ENCODE data around the gene TSPEAR. TPM values are rescaled to one million over a fixed set of nuclear protein-coding genes. Genes with fewer than 3 reads are reported as not detected.

The TSPEAR gene
- total RNA-seq, 2 donors from 2014 or later: 1.5 to 6.0 TPM

DNA sequence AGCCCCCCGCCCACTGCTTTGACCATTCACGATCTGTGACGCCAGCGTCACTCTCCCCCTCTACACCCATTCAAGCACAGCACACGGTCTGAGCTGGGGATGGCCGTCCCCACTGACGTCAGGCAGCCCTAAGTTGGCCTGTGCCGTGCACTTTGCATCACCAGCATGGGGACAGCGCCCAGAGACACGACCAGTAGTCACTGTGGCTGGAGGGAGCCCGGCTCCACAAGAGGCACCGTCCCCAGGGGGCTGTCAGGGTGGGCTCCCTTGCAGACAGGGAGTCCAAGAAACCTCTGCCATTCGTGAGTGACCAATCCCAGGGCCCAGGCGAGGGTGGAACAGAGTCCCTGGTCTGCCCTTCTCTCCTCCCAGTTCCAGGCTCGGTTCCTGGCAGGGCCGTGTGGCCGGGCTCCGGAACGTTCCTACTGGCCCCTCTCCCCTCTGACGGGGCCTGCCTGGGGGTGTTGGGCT, 97.2 kb downstream of the TSPEAR start:
- H3K27ac Mint-ChIP-seq: no peak overlapping the region
- H3K36me3 Mint-ChIP-seq (ENCODE audit: low read depth): peaks cover 2% of the 10 kb centered on the region
- TF ChIP-seq, protein P1, sequence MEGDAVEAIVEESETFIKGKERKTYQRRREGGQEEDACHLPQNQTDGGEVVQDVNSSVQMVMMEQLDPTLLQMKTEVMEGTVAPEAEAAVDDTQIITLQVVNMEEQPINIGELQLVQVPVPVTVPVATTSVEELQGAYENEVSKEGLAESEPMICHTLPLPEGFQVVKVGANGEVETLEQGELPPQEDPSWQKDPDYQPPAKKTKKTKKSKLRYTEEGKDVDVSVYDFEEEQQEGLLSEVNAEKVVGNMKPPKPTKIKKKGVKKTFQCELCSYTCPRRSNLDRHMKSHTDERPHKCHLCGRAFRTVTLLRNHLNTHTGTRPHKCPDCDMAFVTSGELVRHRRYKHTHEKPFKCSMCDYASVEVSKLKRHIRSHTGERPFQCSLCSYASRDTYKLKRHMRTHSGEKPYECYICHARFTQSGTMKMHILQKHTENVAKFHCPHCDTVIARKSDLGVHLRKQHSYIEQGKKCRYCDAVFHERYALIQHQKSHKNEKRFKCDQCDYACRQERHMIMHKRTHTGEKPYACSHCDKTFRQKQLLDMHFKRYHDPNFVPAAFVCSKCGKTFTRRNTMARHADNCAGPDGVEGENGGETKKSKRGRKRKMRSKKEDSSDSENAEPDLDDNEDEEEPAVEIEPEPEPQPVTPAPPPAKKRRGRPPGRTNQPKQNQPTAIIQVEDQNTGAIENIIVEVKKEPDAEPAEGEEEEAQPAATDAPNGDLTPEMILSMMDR (conservative IDR thresholded peaks at IDR 0.05): no peak
- DNase-seq: no peak
- Histone ChIP-seq H3K4me3 (ENCODE audit: low read length) (no peak overlapping the region), H3K4me1 (ENCODE audit: control insufficient read depth, insufficient read depth, low read length) (no peaks in the 10 kb centered on the region), H3K27ac (ENCODE audit: low read depth, low read length) (no peak overlapping the region), H3K9ac (ENCODE audit: extremely low read depth, low read length, poor library complexity, severe bottlenecking) (no peak overlapping the region), H3K36me3 (ENCODE audit: control insufficient read depth, insufficient read depth, low read length) (no peaks in the 10 kb centered on the region), H3K9me3 (ENCODE audit: control insufficient read depth, low read length) (peaks cover 27% of the 10 kb centered on the region), H3K27me3 (ENCODE audit: control insufficient read depth, insufficient read depth, low read length, poor library complexity, severe bottlenecking) (no peaks in the 10 kb centered on the region)
- H3K27me3 Mint-ChIP-seq (ENCODE audit: insufficient read depth): peaks cover 2% of the 10 kb centered on the region
- peaks cover 4% of the 10 kb centered on the region for H3K4me1 Mint-ChIP-seq
- H3K9me3 Mint-ChIP-seq: peaks cover 37% of the 10 kb centered on the region
- no peak overlapping the region for H3K4me3 Mint-ChIP-seq
- 91 to 96% methylated on average over 4 to 20 of the region's 20 CpGs for WGBS, 2 experiments (ENCODE audit: insufficient coverage in 1 of 2, insufficient read length in 1 of 2)

DNA sequence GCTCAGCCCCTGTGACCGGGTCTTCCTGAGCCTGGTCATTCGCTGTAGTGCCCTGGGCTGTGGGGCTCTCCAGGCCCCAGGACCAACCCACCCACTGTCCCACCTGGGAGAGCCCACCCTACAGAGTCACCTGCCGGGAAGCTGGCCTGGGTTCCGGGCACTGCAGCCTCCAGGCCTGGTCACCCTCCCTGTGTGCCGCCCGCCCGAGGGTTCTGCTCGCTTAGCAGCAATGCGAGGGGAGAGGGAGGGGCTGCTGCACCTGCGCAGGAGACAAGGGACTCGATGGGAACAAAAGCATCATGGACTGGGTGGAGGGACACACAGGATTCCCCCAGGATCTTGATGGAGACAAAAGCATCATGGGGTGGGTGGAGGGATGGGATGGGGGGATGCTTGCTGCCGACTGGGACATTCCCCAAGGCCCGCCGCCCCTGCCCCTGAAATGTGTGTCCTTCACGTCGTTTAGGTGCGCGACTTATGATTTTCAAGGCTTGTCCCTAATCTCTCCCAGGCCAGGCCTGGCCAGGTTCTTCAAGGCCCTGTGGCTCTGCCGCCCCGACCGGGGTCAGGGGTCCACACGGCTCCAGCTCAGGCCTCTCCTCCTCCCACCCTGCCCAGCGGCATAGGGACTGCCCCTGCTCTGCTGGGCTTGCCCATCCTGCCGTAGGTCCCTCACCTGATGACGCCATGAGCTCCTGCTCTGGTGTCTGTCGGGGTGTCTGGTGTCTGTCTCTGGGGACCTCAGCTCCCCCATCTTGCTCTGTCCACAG, 97.8 kb downstream of the TSPEAR start:
- no peak for DNase-seq
- peaks cover 4% of the 10 kb centered on the region for H3K4me1 Mint-ChIP-seq
- peaks cover 2% of the 10 kb centered on the region for H3K27me3 Mint-ChIP-seq (ENCODE audit: insufficient read depth)
- no peak overlapping the region for H3K4me3 ChIP-seq (ENCODE audit: low read length)
- H3K27ac Mint-ChIP-seq: no peak overlapping the region
- no peaks in the 10 kb centered on the region for H3K4me1 ChIP-seq (ENCODE audit: control insufficient read depth, insufficient read depth, low read length)
- no peaks in the 10 kb centered on the region for H3K27me3 ChIP-seq (ENCODE audit: control insufficient read depth, insufficient read depth, low read length, poor library complexity, severe bottlenecking)
- 95 to 96% methylated on average over 12 to 26 of the region's 26 CpGs for WGBS, 2 experiments (ENCODE audit: insufficient coverage in 1 of 2, insufficient read length in 1 of 2)
- H3K9ac ChIP-seq (ENCODE audit: extremely low read depth, low read length, poor library complexity, severe bottlenecking): no peak overlapping the region
- no peaks in the 10 kb centered on the region for H3K36me3 ChIP-seq (ENCODE audit: control insufficient read depth, insufficient read depth, low read length)
- peaks cover 2% of the 10 kb centered on the region for H3K36me3 Mint-ChIP-seq (ENCODE audit: low read depth)
- no peak overlapping the region for H3K4me3 Mint-ChIP-seq
- H3K27ac ChIP-seq (ENCODE audit: low read depth, low read length): no peak overlapping the region
- H3K9me3 ChIP-seq (ENCODE audit: control insufficient read depth, low read length): peaks cover 24% of the 10 kb centered on the region
- H3K9me3 Mint-ChIP-seq: peaks cover 35% of the 10 kb centered on the region
- TF ChIP-seq, protein P1 (conservative IDR thresholded peaks at IDR 0.05): no peak

DNA sequence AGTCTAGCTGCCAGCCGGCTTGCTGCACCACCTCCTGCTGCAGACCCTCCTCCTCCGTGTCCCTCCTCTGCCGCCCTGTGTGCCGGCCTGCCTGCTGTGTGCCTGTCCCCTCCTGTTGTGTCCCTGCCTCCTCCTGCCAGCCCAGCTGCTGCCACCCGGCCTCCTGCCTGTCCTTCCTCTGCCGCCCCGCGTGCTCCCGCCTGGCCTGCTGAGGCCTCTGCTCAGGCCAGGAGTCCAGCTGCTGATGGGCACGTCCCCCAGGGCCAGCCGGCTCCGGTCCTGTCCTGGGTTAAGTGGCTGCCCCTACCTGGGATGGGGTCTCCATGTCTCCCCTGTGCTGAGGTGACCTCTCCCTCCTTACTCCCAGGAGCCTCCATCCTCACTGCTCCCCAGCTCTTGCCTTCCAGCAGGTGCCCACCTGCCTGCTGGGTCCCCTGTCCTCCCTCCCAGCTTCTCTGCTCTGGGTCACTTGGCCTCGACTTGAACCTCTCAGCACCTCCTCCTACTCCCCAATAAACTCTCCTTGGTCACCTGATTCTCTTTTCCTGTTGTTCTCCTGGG, 98.6 kb downstream of the TSPEAR start:
- Mint-ChIP-seq H3K27ac (no peak overlapping the region), H3K36me3 (ENCODE audit: low read depth) (peaks cover 2% of the 10 kb centered on the region), H3K4me1 (no peaks in the 10 kb centered on the region), H3K9me3 (peaks cover 34% of the 10 kb centered on the region), H3K4me3 (no peak overlapping the region), H3K27me3 (ENCODE audit: insufficient read depth) (peaks cover 2% of the 10 kb centered on the region)
- no peak overlapping the region for H3K4me3 ChIP-seq (ENCODE audit: low read length)
- peaks cover 24% of the 10 kb centered on the region for H3K9me3 ChIP-seq (ENCODE audit: control insufficient read depth, low read length)
- H3K9ac ChIP-seq (ENCODE audit: extremely low read depth, low read length, poor library complexity, severe bottlenecking): no peak overlapping the region
- H3K4me1 ChIP-seq (ENCODE audit: control insufficient read depth, insufficient read depth, low read length): no peaks in the 10 kb centered on the region
- TF ChIP-seq, protein P1 (conservative IDR thresholded peaks at IDR 0.05): no peak
- no peak for DNase-seq
- no peak overlapping the region for H3K27ac ChIP-seq (ENCODE audit: low read depth, low read length)
- H3K36me3 ChIP-seq (ENCODE audit: control insufficient read depth, insufficient read depth, low read length): no peaks in the 10 kb centered on the region
- no peaks in the 10 kb centered on the region for H3K27me3 ChIP-seq (ENCODE audit: control insufficient read depth, insufficient read depth, low read length, poor library complexity, severe bottlenecking)
- 84 to 90% methylated on average over 11 to 13 of the region's 13 CpGs for WGBS, 2 experiments (ENCODE audit: insufficient coverage in 1 of 2, insufficient read length in 1 of 2)

Measured in endodermal cell (in vitro differentiated cells).